Measurements from ENCODE around the gene IL22RA1.

IL22RA1 gene

DNA sequence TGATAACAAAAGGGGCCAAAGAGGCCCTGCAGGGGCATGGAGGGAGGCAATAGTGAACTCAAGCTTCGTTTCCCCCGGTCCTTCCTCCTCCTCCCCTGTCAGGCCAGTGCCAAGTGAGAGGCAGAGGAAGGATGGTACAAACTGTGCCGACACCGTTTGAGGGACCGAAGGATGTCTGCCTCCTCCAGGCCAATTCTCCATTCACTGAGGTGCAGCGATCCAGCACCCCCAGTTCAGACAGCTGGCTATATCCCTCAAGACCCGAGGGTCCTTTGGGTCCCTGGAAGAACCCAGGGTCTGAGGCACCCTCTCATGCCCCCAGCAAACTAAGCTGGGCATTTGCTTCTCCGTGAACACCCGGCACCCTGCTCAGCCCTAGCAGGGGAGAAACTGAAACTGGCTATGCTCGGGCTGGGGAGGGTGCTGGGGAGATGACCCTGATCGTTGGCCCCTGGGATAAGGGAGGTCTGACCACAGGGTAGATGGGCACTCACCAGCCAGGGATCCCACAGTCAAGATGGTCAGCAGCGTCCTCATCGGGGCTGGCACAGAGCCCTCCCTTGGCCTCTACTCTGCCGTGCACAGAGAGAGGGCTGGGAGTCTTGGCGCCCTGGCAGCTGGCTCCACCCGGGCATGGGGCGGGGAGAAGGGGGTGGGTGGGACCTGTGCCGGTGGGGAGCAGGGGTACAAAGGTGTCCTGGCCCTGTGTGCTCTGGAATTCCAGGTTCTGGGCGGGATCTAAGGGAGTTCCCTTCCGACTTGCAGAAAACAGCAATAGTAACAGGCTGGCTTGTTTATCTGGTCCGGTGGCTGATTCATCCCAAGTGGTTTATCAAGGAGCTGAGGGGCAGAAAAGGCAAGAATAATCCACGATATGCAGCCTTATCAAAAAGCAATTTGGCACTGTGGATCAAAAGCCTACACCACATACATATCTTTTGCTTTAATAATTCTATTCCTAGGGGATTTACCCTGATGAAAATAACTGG lies at the start of gene IL22RA1:
Gene IL22RA1, minus strand, starts transcription at position 595 of the 989 bp plus-strand sequence. Its CDS starts 58 bp downstream, at position 537.
- DNase-seq (ENCODE audit: extremely low read depth, low read depth) = no peak
- H3K4me3 ChIP-seq (replicated peaks; ENCODE audit: low read depth, low read length) = peak within 1 kb of the TSS; percentile 32

DNA sequence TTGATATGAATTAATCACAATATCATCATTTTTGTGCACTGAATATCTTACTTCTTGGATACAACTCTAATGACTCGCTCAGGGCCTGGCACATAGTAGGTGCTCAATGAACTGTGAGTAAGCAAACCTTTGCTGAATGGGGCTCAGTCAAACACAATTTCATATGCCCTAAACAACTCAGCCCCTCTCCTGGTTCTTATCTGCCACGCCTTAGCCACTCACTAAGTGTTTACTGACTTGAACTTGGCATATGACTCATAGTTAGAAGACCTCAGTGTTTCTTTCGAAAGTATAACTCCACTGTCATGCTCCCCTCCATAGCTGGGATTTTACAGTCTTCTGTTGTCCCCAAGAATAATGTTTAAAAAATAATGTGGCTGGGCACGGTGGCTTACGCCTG lies 48.9 kb upstream of the IL22RA1 start:
- H3K4me3 ChIP-seq (replicated peaks; ENCODE audit: low read depth, low read length) = no peak overlapping the region
- TF ChIP-seq, protein P1, sequence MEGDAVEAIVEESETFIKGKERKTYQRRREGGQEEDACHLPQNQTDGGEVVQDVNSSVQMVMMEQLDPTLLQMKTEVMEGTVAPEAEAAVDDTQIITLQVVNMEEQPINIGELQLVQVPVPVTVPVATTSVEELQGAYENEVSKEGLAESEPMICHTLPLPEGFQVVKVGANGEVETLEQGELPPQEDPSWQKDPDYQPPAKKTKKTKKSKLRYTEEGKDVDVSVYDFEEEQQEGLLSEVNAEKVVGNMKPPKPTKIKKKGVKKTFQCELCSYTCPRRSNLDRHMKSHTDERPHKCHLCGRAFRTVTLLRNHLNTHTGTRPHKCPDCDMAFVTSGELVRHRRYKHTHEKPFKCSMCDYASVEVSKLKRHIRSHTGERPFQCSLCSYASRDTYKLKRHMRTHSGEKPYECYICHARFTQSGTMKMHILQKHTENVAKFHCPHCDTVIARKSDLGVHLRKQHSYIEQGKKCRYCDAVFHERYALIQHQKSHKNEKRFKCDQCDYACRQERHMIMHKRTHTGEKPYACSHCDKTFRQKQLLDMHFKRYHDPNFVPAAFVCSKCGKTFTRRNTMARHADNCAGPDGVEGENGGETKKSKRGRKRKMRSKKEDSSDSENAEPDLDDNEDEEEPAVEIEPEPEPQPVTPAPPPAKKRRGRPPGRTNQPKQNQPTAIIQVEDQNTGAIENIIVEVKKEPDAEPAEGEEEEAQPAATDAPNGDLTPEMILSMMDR (IDR thresholded peaks at IDR 0.05; ENCODE audit: low read depth, low read length, missing control alignments) = no peak
- DNase-seq (ENCODE audit: extremely low read depth, low read depth) = no peak

More for the DNA sequence above, at the start of gene IL22RA1:
- TF ChIP-seq, protein P1 (IDR thresholded peaks at IDR 0.05; ENCODE audit: low read depth, low read length, missing control alignments) = no peak

GRCh38 chr1:24190983-24191461 lies 48.1 kb upstream of the IL22RA1 start:
- DNase-seq (ENCODE audit: extremely low read depth, low read depth) = no peak
- TF ChIP-seq, protein P1 (IDR thresholded peaks at IDR 0.05; ENCODE audit: low read depth, low read length, missing control alignments) = no peak
- H3K4me3 ChIP-seq (replicated peaks; ENCODE audit: low read depth, low read length) = no peak overlapping the region

DNA sequence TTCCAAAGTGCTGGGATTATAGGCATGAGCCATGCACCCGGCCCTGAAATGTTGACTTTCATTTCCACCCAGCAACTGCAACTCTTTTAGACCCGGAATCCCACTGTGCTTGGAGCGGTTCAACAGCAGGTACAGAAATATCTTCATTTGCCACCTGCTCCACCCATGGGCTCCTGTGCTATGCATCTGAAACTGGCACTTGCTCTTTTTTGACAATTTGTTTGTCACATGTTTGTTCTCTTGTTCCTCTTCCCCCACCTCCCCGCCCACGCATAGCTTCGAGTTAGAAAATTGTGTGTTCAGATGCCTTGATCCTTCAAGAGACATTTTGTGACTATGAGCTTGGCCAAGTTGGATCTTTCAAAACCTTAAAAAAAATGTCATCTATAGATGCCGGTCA lies 46.6 kb upstream of the IL22RA1 start:
- DNase-seq (ENCODE audit: extremely low read depth, low read depth) = no peak
- H3K4me3 ChIP-seq (replicated peaks; ENCODE audit: low read depth, low read length) = no peak overlapping the region
- TF ChIP-seq, protein P1 (IDR thresholded peaks at IDR 0.05; ENCODE audit: low read depth, low read length, missing control alignments) = no peak

GRCh38 chr1:24186993-24187790 lies 44.3 kb upstream of the IL22RA1 start, which contains the start of gene IFNLR1:
IFNLR1 (minus strand) TSS chr1:24187289; CDS start chr1:24187248, 41 bp downstream.
- TF ChIP-seq, protein P1 (IDR thresholded peaks at IDR 0.05; ENCODE audit: low read depth, low read length, missing control alignments) = no peak
- DNase-seq (ENCODE audit: extremely low read depth, low read depth) = no peak
- peak within 1 kb of the TSS; percentile 34 for H3K4me3 ChIP-seq (replicated peaks; ENCODE audit: low read depth, low read length)

DNA sequence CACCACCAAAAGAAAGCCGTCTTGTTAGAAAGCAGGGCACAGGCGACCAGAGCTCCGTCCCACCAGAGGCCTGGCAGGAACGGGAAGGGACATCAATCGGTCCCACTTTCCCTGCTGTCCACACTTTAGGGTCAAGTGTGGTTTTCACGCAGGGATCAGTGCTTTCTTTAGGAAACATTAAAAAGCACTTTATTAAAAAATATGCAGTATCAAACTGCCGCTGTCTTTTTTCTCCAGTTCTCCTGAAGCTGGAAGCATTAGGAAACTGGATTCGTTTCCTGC lies 43.7 kb upstream of the IL22RA1 start:
- no peak for DNase-seq (ENCODE audit: extremely low read depth, low read depth)
- TF ChIP-seq, protein P1 (IDR thresholded peaks at IDR 0.05; ENCODE audit: low read depth, low read length, missing control alignments) = no peak
- peak overlapping the region; percentile 34 for H3K4me3 ChIP-seq (replicated peaks; ENCODE audit: low read depth, low read length)
